HepG2 (cell line): Measurements from ENCODE around the gene ZNF629.

Experiments
- EP300 ChIP-seq, 3 experiments: sonication (generic) in 1 of 3; formaldehyde crosslinking in 1 of 3; IDR thresholded peaks; 2 replicates each; pipeline versions ENCODE4 v1.5.1 to v1.6.1; 2011 to 2020; ENCODE audit warnings: low read depth in 2 of 3, low read length in 2 of 3, borderline replicate concordance in 1 of 3, improper control_type of control experiment in 1 of 3, mild to moderate bottlenecking in 1 of 3, missing genetic modification reagents in 1 of 3, moderate library complexity in 1 of 3
- MEIS1 ChIP-seq: sonication (generic); formaldehyde crosslinking; IDR thresholded peaks from 2 replicates; pipeline ENCODE4 v1.9.0; 2021; ENCODE audit warnings: mild to moderate bottlenecking, missing genetic modification reagents, moderate library complexity, borderline replicate concordance
- PHF20 ChIP-seq: sonication (generic); formaldehyde crosslinking; IDR thresholded peaks from 2 replicates; pipeline ENCODE4 v1.5.0; 2020; ENCODE audit warnings: mild to moderate bottlenecking, missing genetic modification reagents
- RXRA ChIP-seq: sonication (generic); formaldehyde crosslinking; IDR thresholded peaks from 2 replicates; pipeline ENCODE4 v1.5.1; 2020; ENCODE audit warnings: missing genetic modification reagents
- SP140L ChIP-seq: sonication (generic); formaldehyde crosslinking; IDR thresholded peaks from 2 replicates; pipeline ENCODE4 v1.4.0; 2020; ENCODE audit warnings: missing genetic modification reagents, borderline replicate concordance
- TAF1 ChIP-seq: sonication (generic); formaldehyde crosslinking; IDR thresholded peaks from 2 replicates; pipeline ENCODE4 v1.4.0; 2020; ENCODE audit warnings: missing genetic modification reagents
- TCF12 ChIP-seq, 2 experiments: fragments of 450-650 bp in 1 of 2; sonication (generic) in 1 of 2; formaldehyde crosslinking in 1 of 2; IDR thresholded peaks; 2 replicates each; pipeline versions ENCODE4 v1.6.1 to v1.8.0; 2017 to 2022; ENCODE audit warnings: antibody characterized with exemption in 1 of 2, mild to moderate bottlenecking in 1 of 2, missing genetic modification reagents in 1 of 2, moderate library complexity in 1 of 2
- ZNF160 ChIP-seq: sonication (generic); formaldehyde crosslinking; IDR thresholded peaks from 2 replicates; pipeline ENCODE4 v1.8.0; 2022; ENCODE audit warnings: mild to moderate bottlenecking, inconsistent platforms, missing genetic modification reagents
- ZNF234 ChIP-seq: sonication (generic); formaldehyde crosslinking; conservative IDR thresholded peaks from 2 replicates; pipeline ENCODE4 v1.5.1; 2020; ENCODE audit warnings: mild to moderate bottlenecking, missing genetic modification reagents
- TF ChIP-seq, protein P1 (sequence below): IDR thresholded peaks from 2 replicates; pipeline ENCODE4 v1.6.1; 2012; ENCODE audit warnings: inconsistent platforms
- TF ChIP-seq, protein P2 (sequence below): conservative IDR thresholded peaks from 2 replicates; pipeline ENCODE4 v1.6.1; 2018; ENCODE audit warnings: missing genetic modification reagents
- TF ChIP-seq, protein P3 (sequence below): sonication (generic); formaldehyde crosslinking; IDR thresholded peaks from 2 replicates; pipeline ENCODE4 v1.5.0; 2020; ENCODE audit warnings: mild to moderate bottlenecking, missing genetic modification reagents, moderate library complexity
- TF ChIP-seq, protein P4 (sequence below): sonication (generic); formaldehyde crosslinking; IDR thresholded peaks from 2 replicates; pipeline ENCODE4 v1.8.0; 2022; ENCODE audit warnings: mild to moderate bottlenecking, missing genetic modification reagents, borderline replicate concordance

DNA sequence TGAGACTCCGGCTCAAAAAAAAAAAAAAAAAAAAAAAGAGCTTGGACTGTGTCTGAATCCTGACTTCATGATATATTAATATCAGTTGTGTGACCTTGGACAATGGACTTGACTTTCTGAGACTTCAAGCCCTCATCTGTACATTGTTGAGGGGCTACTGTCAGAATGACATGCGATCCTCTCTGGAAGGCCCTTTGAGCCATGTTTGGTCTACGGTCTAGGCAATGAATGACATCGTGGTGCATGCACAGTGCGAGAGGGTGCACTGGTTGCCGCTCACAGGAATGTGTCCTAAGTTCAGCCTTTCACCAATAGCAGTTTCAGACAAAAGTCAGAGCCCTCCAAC lies 43.0 kb upstream of the ZNF629 start:
- TF ChIP-seq TCF12 (IDR thresholded peaks at IDR 0.05) (no peak), TCF12 (CRISPR knock-in tag; IDR thresholded peaks at IDR 0.05) (no peak), ZNF234 (no peak), EP300 (IDR thresholded peaks at IDR 0.05; ENCODE audit: low read depth in 2 of 2, low read length in 2 of 2) (no peak), EP300 (CRISPR knock-in tag; IDR thresholded peaks at IDR 0.05; ENCODE audit: borderline replicate concordance) (no peak), MEIS1 (CRISPR knock-in tag) (0 out of 2 replicates have a peak, but pooled peaks have one; percentile 64), SP140L (no peak), RXRA (CRISPR knock-in tag) (0 out of 2 replicates have a peak, but pooled peaks have one; percentile 7), ZNF160 (no peak), TAF1 (CRISPR knock-in tag) (no peak), PHF20 (no peak; the same call in 1 of the 2 replicates)
- TF ChIP-seq, protein P1, sequence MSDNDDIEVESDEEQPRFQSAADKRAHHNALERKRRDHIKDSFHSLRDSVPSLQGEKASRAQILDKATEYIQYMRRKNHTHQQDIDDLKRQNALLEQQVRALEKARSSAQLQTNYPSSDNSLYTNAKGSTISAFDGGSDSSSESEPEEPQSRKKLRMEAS, result peak; percentile 96
- TF ChIP-seq, protein P2, sequence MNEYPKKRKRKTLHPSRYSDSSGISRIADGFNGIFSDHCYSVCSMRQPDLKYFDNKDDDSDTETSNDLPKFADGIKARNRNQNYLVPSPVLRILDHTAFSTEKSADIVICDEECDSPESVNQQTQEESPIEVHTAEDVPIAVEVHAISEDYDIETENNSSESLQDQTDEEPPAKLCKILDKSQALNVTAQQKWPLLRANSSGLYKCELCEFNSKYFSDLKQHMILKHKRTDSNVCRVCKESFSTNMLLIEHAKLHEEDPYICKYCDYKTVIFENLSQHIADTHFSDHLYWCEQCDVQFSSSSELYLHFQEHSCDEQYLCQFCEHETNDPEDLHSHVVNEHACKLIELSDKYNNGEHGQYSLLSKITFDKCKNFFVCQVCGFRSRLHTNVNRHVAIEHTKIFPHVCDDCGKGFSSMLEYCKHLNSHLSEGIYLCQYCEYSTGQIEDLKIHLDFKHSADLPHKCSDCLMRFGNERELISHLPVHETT, result no peak
- TF ChIP-seq, protein P3, sequence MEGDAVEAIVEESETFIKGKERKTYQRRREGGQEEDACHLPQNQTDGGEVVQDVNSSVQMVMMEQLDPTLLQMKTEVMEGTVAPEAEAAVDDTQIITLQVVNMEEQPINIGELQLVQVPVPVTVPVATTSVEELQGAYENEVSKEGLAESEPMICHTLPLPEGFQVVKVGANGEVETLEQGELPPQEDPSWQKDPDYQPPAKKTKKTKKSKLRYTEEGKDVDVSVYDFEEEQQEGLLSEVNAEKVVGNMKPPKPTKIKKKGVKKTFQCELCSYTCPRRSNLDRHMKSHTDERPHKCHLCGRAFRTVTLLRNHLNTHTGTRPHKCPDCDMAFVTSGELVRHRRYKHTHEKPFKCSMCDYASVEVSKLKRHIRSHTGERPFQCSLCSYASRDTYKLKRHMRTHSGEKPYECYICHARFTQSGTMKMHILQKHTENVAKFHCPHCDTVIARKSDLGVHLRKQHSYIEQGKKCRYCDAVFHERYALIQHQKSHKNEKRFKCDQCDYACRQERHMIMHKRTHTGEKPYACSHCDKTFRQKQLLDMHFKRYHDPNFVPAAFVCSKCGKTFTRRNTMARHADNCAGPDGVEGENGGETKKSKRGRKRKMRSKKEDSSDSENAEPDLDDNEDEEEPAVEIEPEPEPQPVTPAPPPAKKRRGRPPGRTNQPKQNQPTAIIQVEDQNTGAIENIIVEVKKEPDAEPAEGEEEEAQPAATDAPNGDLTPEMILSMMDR (CRISPR knock-in tag), result no peak
- TF ChIP-seq, protein P4, sequence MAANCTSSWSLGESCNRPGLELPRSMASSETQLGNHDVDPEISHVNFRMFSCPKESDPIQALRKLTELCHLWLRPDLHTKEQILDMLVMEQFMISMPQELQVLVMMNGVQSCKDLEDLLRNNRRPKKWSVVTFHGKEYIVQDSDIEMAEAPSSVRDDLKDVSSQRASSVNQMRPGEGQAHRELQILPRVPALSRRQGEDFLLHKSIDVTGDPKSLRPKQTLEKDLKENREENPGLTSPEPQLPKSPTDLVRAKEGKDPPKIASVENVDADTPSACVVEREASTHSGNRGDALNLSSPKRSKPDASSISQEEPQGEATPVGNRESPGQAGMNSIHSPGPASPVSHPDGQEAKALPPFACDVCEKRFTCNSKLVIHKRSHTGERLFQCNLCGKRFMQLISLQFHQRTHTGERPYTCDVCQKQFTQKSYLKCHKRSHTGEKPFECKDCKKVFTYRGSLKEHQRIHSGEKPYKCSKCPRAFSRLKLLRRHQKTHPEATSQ (CRISPR knock-in tag), result no peak
